Stimulated activated CD8-positive, alpha-beta memory T cell treated with anti-CD3 and anti-CD28 coated beads, Interleukin-15, amount 100 ng/mL, for 48 hours (primary cell): ENCODE results near the gene WDR43.

Source experiments
- DNase-seq, 2 donors: peaks; one replicate each; pipeline ENCODE4 v3.0.0-alpha.2; 2020; ENCODE audit warnings: low read depth in 2 of 2

The WDR43 gene, protein sequence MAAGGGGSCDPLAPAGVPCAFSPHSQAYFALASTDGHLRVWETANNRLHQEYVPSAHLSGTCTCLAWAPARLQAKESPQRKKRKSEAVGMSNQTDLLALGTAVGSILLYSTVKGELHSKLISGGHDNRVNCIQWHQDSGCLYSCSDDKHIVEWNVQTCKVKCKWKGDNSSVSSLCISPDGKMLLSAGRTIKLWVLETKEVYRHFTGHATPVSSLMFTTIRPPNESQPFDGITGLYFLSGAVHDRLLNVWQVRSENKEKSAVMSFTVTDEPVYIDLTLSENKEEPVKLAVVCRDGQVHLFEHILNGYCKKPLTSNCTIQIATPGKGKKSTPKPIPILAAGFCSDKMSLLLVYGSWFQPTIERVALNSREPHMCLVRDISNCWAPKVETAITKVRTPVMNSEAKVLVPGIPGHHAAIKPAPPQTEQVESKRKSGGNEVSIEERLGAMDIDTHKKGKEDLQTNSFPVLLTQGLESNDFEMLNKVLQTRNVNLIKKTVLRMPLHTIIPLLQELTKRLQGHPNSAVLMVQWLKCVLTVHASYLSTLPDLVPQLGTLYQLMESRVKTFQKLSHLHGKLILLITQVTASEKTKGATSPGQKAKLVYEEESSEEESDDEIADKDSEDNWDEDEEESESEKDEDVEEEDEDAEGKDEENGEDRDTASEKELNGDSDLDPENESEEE

GRCh38 chr2:28894470-28895188 is at the start of gene WDR43:
Gene WDR43, plus strand, starts transcription at chr2:28894667. Its CDS starts 32 bp downstream, at chr2:28894699.
- peak; percentile 97 for DNase-seq

- DNase-seq = no peak
Measured at GRCh38 chr2:28855193-28855592, 39.3 kb upstream of the WDR43 start.

GRCh38 chr2:28855977-28856376 is 38.5 kb upstream of the WDR43 start:
- no peak for DNase-seq

DNA sequence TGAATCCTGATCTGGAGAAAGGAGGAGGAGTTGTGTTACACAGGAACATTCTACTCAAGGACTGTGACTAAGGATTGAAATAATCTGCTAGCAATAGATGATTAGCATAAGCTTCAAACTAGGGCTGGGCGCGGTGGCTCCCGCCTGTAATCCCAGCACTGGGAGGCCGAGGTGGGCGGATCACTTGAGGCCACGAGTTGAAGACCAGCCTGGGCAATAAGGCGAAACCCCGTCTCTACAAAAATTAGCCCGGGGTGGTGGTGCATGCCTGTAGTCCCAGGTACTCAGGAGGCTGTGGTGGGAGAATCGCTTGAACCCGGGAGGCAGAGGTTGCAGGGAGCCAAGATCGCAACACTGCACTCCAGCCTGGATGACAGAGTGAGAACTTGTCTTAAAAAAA is 25.9 kb upstream of the WDR43 start:
- no peak for DNase-seq

DNA sequence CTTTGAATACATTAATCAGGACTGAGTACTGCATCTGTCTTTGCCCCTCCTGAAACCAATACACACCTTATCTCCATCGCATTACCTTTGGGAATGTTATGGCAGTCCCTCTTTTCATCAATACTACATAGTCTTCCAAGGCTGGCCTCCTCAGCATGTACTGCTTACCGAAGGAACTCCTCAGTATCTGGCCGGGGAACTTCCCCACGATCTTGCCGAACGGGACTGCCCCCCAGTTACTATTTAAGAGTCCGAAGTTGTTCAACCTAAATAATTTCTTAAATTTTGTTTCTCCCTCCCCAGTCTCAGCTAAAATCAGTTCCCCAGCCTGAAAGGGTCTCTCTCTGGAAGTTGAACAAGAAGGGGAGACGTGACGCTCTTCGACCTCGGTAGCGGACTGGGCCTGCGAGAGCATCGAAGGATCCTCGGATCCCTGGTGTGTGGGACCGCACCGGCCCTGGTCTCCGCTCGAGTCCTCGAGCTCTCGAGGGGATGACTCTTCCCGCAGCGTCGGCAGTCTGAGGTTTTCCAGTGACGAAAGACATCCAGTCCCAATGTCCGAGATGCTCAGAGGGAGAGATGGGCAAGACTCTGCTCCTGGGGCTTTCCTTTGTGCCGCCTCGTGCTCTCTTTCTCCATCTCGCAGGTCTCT is 24.8 kb upstream of the WDR43 start:
- no peak for DNase-seq

- DNase-seq = peak; percentile 96 to 97
Measured at GRCh38 chr2:28870146-28870891, 24.1 kb upstream of the WDR43 start, which contains the start of gene TRMT61B. Gene TRMT61B, minus strand, starts transcription at chr2:28870309. Its CDS starts 32 bp downstream, at chr2:28870277.

DNA sequence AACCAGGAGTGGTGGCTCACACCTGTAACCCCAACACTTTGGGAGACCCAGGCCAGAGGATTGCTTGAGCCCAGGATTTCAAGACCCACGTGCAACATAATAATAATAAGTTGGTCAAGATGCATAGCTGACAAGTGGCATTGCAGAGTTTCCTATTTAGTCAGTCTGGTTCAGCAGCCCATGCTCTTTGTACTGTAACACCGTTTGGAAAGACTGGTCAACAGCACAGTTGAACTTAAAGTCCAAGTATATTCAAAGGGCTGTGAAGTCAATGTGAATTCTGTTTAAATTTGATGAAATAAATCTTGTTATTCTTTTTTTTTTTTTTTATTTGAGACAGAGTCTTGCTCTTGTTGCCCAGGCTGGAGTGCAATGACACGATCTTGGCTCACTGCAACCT is 22.8 kb upstream of the WDR43 start:
- no peak for DNase-seq

DNA sequence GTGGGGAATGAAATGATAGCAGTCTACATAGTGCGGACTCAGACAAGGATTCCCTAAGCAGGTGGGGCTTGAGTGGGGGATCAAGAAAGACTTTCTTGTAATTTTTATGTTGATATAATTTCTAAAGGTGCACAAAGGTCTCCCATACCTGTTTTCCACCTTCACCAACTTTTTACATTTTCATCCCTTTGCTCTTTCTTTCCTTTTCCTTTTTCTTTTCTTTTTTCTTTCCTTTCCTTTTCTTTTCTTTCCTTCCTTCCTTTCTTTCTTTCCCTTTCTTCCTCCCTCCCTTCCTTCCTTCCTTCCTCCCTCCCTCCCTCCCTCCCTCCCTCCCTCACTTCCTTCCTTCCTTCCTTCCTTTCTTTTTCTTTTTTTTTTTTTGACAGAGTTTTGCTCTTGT is 14.3 kb upstream of the WDR43 start:
- DNase-seq = no peak

- DNase-seq = no peak
Measured at GRCh38 chr2:28893488-28893887, 979 bp upstream of the WDR43 start.

DNA sequence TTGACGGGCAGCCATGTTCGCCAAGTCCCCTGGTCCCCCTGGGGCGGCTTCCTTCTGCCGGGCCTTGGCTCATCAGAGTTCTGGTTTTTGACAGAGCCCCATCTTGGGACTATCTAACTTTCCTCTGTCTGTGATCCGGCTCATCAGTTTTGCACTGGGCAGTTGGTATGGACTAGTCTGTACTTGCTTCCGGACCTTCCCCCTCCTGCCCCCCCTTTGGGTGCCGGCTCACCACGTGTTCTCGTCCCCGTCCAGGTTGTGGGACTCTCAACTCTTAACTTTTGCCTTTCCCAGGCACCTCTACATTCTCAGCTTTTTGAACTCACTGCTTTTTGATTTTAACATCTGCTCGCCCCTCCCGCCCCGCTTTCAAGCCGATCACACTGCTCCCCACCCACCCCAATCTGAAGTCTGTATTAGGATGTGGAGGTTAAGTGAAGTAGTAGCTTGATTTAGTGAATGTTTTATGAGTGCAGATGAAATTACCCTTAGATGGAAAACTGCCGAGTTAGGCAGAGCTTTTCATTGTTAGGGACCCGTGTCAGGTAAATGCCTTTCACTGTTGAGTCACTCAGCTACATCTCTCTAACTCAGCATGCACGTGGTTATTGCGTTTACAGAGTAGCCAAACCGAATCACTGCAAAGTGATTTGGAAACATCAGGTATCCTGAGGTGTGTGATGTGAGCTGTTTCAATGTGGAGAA is 874 bp downstream of the WDR43 start:
- peak; percentile 8 to 18 for DNase-seq

- no peak for DNase-seq
Measured at GRCh38 chr2:28896906-28897305, 2.4 kb downstream of the WDR43 start.

GRCh38 chr2:28898048-28898447 is 3.6 kb downstream of the WDR43 start:
- DNase-seq = no peak

DNA sequence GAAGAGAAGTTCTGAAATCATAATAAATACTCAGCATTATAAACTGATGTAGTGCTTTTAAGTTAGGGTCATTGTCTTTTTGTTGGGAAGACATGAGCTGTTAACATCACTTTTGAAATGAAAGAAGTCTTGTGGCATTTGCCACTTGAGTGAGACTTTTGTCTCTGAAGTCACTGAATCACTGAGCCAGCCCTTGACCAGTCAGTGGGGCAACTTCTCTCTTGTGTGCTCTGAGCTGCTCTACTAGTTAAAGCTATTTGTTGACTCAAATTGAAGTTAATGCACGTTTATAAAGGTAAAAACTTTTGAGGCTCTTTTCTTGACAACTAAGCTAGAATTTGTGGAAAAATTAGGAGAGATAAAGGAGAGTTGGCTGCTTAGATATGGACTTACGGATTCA is 6.7 kb downstream of the WDR43 start:
- DNase-seq = no peak

- DNase-seq = no peak
Measured at GRCh38 chr2:28901841-28902240, 7.4 kb downstream of the WDR43 start.

- DNase-seq = no peak
Measured at GRCh38 chr2:28902584-28902983, 8.1 kb downstream of the WDR43 start.

DNA sequence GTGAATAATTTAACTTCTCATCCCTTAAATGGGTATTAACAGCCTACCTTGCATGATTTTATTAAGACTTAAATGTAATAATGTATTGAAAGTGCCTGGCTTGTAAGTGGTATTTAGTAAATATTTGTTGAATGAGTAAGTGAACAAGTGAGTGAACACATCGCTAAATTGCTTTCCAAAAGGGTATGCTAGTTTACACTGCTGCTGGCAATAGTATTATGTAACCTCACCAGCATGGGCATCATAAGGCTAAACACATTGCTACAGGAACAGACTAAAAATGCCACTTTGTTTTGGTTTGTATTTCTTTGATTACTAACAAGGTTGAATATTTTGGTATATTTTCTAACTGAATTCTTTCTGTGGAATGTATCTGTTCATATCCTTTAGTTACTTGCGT is 9.8 kb downstream of the WDR43 start:
- DNase-seq = no peak

GRCh38 chr2:28904802-28905457 is 10.5 kb downstream of the WDR43 start:
- DNase-seq = no peak

DNA sequence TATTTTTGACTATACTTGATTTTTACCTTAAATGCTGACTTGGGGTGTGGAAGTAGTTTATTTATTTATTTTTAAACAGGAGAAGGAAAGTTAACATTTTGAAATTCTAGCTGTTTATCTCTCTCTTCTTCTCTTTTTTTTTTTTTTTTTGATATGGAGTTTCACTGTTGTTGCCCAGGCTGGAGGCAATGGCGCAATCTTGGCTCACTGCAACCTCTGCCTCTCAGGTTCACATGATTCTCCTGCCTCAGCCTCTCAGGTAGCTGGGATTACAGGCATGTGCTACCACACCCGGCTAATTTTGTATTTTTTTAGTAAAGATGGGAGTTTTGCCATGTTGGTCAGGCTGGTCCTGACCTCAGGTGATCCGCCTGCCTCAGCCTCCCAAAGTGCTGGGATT is 11.1 kb downstream of the WDR43 start:
- no peak for DNase-seq

DNA sequence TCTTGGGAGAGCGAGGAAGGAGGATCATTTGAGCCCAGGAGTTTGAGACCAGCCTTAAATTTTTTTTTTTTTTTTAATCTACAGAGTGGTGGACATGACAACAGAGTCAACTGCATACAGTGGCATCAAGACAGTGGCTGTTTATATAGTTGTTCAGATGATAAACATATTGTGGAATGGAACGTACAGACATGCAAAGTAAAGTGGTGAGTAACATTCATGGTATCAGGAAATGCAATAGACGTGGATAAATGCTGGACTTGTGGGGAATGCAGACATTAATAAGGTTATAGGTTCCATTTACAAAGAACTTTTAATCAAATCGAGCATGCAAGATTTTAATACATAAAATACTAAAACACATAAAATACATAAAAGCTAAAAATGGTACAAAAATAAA is 11.9 kb downstream of the WDR43 start:
- DNase-seq = no peak

GRCh38 chr2:28906821-28907220 is 12.4 kb downstream of the WDR43 start:
- DNase-seq = no peak
